Activated CD8-positive, alpha-beta T cell treated with anti-CD3 and anti-CD28 coated beads for 36 hours (primary cell): ENCODE data around the gene MOAP1. TPM values are rescaled to one million over a fixed set of nuclear protein-coding genes. Genes with fewer than 3 reads are reported as not detected.
A peak's percentile ranks its signal among the peaks of the same experiment; 100 is the strongest.

Experiments
- ATAC-seq: fragments of 200-7000 bp; cut with Tn5 transposase; one replicate; pipeline ENCODE4 v1.10.0; 2021; ENCODE audit warnings: mild to moderate bottlenecking, moderate library complexity
- CTCF ChIA-PET: fragments of 350-600 bp; sonication (Branson Sonifier 250); formaldehyde crosslinking; loops from one replicate; lab custom pipeline; 2021; ENCODE audit warnings: antibody characterized with exemption; lab: Charles Lee
- POLR2A ChIA-PET: fragments of 350-600 bp; sonication (Branson Sonifier 250); formaldehyde crosslinking; loops from one replicate; lab custom pipeline; 2021; ENCODE audit warnings: antibody characterized with exemption; lab: Charles Lee
- DNase-seq: peaks from one replicate; pipeline ENCODE4 v3.0.0-alpha.2; 2020
- H3K27ac Mint-ChIP-seq: one replicate; pipeline ENCODE4 v1.8.0; 2021; ENCODE audit warnings: mild to moderate bottlenecking, mixed read lengths
- H3K27me3 Mint-ChIP-seq: one replicate; pipeline ENCODE4 v1.8.0; 2021; ENCODE audit warnings: mixed read lengths
- H3K36me3 Mint-ChIP-seq: one replicate; pipeline ENCODE4 v1.8.0; 2021; ENCODE audit warnings: low read depth, mixed read lengths
- H3K4me1 Mint-ChIP-seq: one replicate; pipeline ENCODE4 v1.8.0; 2021; ENCODE audit warnings: low read depth, mixed read lengths
- H3K4me3 Mint-ChIP-seq: one replicate; pipeline ENCODE4 v1.8.0; 2021; ENCODE audit warnings: mild to moderate bottlenecking, moderate library complexity, mixed read lengths
- H3K9me3 Mint-ChIP-seq: one replicate; pipeline ENCODE4 v1.8.0; 2021; ENCODE audit warnings: mixed read lengths
- CTCF ChIP-seq: fragments of 200-600 bp; IDR thresholded peaks from one replicate; pipeline ENCODE4 v1.8.0; 2022; ENCODE audit warnings: antibody characterized with exemption, mild to moderate bottlenecking
- intact Hi-C: fragments of 100-400 bp; cut with micrococcal nuclease; formaldehyde crosslinking; loops from one replicate; pipeline ENCODE4 v1.10.0; 2022
- total RNA-seq, 2 experiments: library from RNA; stranded (reverse); gene quantifications; one replicate each; pipeline ENCODE4 v1.2.3, GENCODE V29; 2021

The MOAP1 gene
- total RNA-seq, 2 experiments from 2014 or later: 19.1 to 19.6 TPM

- intact Hi-C loops: no loop called here
- ATAC-seq: no peak
- TF ChIP-seq CTCF: no peak
- ChIA-PET POLR2A (no interaction called here), CTCF (no interaction called here)
- Mint-ChIP-seq H3K27ac (no peak overlapping the region), H3K27me3 (peaks cover 5% of the 10 kb centered on the region), H3K36me3 (peaks cover 25% of the 10 kb centered on the region), H3K4me1 (peaks cover 8% of the 10 kb centered on the region), H3K9me3 (no peaks in the 10 kb centered on the region), H3K4me3 (no peak overlapping the region)
- no peak for DNase-seq
Measured at GRCh38 chr14:93230539-93230938, 45.8 kb upstream of the MOAP1 start.

- ChIA-PET CTCF (no interaction called here), POLR2A (no interaction called here)
- DNase-seq: no peak
- TF ChIP-seq CTCF: no peak
- Mint-ChIP-seq H3K9me3 (no peaks in the 10 kb centered on the region), H3K36me3 (peaks cover 36% of the 10 kb centered on the region), H3K27ac (no peak overlapping the region), H3K4me1 (peaks cover 8% of the 10 kb centered on the region), H3K4me3 (no peak overlapping the region), H3K27me3 (peaks cover 5% of the 10 kb centered on the region)
- no peak for ATAC-seq
- intact Hi-C loops: no loop called here
Measured at GRCh38 chr14:93228550-93228949, 43.9 kb upstream of the MOAP1 start.

GRCh38 chr14:93223565-93223964 lies 38.9 kb upstream of the MOAP1 start:
- Mint-ChIP-seq H3K4me3 (no peak overlapping the region), H3K4me1 (peaks cover 6% of the 10 kb centered on the region), H3K27me3 (no peaks in the 10 kb centered on the region), H3K36me3 (peaks cover 57% of the 10 kb centered on the region), H3K27ac (no peak overlapping the region), H3K9me3 (no peaks in the 10 kb centered on the region)
- intact Hi-C loops: loop anchor here (5.0 kb wide), 1 partner anchor 319 kb away; no protein-coding TSS in a partner anchor
- ATAC-seq: no peak
- no peak for DNase-seq
- POLR2A ChIA-PET: interaction anchor here (1.2 kb wide), 1 partner anchor 11 kb away, joined by 3 read pairs; no protein-coding TSS in a partner anchor
- no peak for TF ChIP-seq CTCF
- CTCF ChIA-PET: no interaction called here

- no peak overlapping the region for H3K27ac Mint-ChIP-seq
- intact Hi-C loops: loop anchor here (5.0 kb wide), 1 partner anchor 322 kb away; no protein-coding TSS in a partner anchor
- no peak overlapping the region for H3K4me3 Mint-ChIP-seq
- H3K36me3 Mint-ChIP-seq: peaks cover 53% of the 10 kb centered on the region
- no peak for DNase-seq
- ChIA-PET CTCF (interaction anchor here (2.2 kb wide), 1 partner anchor 106 kb away, joined by 5 read pairs; no protein-coding TSS in a partner anchor), POLR2A (interaction anchor here (0.6 kb wide), 1 partner anchor 13 kb away, joined by 3 read pairs; no protein-coding TSS in a partner anchor)
- ATAC-seq: no peak
- H3K9me3 Mint-ChIP-seq: no peaks in the 10 kb centered on the region
- no peaks in the 10 kb centered on the region for H3K27me3 Mint-ChIP-seq
- peaks cover 6% of the 10 kb centered on the region for H3K4me1 Mint-ChIP-seq
- TF ChIP-seq CTCF: no peak
Measured at GRCh38 chr14:93220509-93220908, 35.8 kb upstream of the MOAP1 start.

GRCh38 chr14:93219103-93219726 lies 34.5 kb upstream of the MOAP1 start:
- DNase-seq: peak; percentile 67
- intact Hi-C loops: no loop called here
- Mint-ChIP-seq H3K27ac (no peak overlapping the region), H3K4me1 (peaks cover 6% of the 10 kb centered on the region), H3K27me3 (no peaks in the 10 kb centered on the region), H3K36me3 (peaks cover 51% of the 10 kb centered on the region), H3K4me3 (no peak overlapping the region), H3K9me3 (no peaks in the 10 kb centered on the region)
- TF ChIP-seq CTCF: peak; percentile 64
- peak; percentile 74 for ATAC-seq
- ChIA-PET CTCF (interaction anchor here (0.7 to 1.0 kb wide), 8 partner anchors 10 to 267 kb away, joined by 3 to 10 read pairs (median 4); no protein-coding TSS in a partner anchor), POLR2A (no interaction called here)
